Prostate gland (tissue), 2 donors: ENCODE measurements around the gene FHOD3. TPM values are rescaled to one million over a fixed set of nuclear protein-coding genes. Genes with fewer than 3 reads are reported as not detected.

ENCODE experiments used
- DNase-seq: peaks from one replicate; pipeline ENCODE4 v3.0.0-alpha.2; 2019; ENCODE audit warnings: low spot score
- H3K27ac ChIP-seq, 2 donors: fragments of 200-600 bp; sonication (generic); 2 replicates each; pipeline ENCODE4 v1.5.1; 2017 to 2019
- H3K27me3 ChIP-seq: fragments of 200-600 bp; sonication (generic); replicated peaks from 2 replicates; pipeline ENCODE4 v1.5.1; 2019; ENCODE audit not compliant: insufficient read depth
- H3K36me3 ChIP-seq, 2 donors: fragments of 200-600 bp; sonication (generic); 1 replicate in 1 of 2; 2 replicates in 1 of 2; pipeline versions ENCODE4 v1.5.1 to v1.8.1; 2017 to 2019
- H3K4me1 ChIP-seq: fragments of 200-600 bp; sonication (generic); replicated peaks from 2 replicates; pipeline ENCODE4 v1.5.1; 2019
- H3K4me3 ChIP-seq, 2 donors: fragments of 200-600 bp; sonication (generic); 2 replicates each; pipeline ENCODE4 v1.5.1; 2017 to 2019
- H3K9me3 ChIP-seq: fragments of 200-600 bp; sonication (generic); 2 replicates; pipeline ENCODE4 v1.5.1; 2017
- POLR2A ChIP-seq: fragments of 450-650 bp; IDR thresholded peaks from one replicate; pipeline ENCODE4 v1.6.1; 2016; ENCODE audit warnings: antibody characterized with exemption, mild to moderate bottlenecking
- POLR2AphosphoS5 ChIP-seq: sonication (generic); formaldehyde crosslinking; IDR thresholded peaks from one replicate; pipeline ENCODE4 v1.6.1; 2017; ENCODE audit warnings: antibody characterized with exemption
- WGBS: methylation state at CpG from one replicate; pipeline ENCODE4 v1.1.5; 2018; 5-methylcytosine and 5-hydroxymethylcytosine counted together
- intact Hi-C: fragments of 100-400 bp; cut with DNase I; formaldehyde crosslinking; loops from one replicate; pipeline ENCODE4 v1.14.2; 2022
- total RNA-seq, 2 donors: library from RNA; depleted of rRNA; stranded (reverse); fragments of >200 nt; gene quantifications; one replicate each; pipeline ENCODE4 v1.1.0, GENCODE V29; 2016
- TF ChIP-seq, protein P1 (sequence below), 4 experiments: fragments of 200-600 bp in 2 of 4; fragments of 450-650 bp in 2 of 4; sonication (generic) in 2 of 4; IDR thresholded peaks; 1 replicate in 3 of 4; 2 replicates in 1 of 4; pipeline ENCODE4 v1.5.1; 2016 to 2019; ENCODE audit warnings: antibody characterized with exemption in 4 of 4, mild to moderate bottlenecking in 2 of 4, moderate library complexity in 2 of 4

The FHOD3 gene
- total RNA-seq, 2 donors from 2014 or later: 25.1 to 52.5 TPM

DNA sequence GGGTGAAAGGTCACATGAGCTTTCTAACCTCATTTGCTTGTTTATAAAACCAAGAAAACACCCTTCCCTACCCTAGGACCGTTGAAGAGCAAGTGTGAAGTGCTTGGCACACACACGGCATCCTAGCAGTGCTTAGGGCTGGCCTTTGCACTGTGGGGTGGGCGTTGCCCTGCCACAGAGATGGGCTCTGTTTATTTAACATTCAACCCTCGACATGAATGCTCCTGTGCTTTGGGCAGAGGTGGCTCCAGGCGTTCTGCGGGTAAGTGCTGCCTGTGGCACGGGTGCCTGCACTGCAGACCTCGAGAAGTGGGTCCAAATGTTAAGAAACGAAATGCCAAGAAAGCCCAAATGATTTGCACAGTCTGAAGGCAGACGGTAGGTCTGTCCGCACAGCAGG is 170.1 kb downstream of the FHOD3 start:
- TF ChIP-seq, protein P1, sequence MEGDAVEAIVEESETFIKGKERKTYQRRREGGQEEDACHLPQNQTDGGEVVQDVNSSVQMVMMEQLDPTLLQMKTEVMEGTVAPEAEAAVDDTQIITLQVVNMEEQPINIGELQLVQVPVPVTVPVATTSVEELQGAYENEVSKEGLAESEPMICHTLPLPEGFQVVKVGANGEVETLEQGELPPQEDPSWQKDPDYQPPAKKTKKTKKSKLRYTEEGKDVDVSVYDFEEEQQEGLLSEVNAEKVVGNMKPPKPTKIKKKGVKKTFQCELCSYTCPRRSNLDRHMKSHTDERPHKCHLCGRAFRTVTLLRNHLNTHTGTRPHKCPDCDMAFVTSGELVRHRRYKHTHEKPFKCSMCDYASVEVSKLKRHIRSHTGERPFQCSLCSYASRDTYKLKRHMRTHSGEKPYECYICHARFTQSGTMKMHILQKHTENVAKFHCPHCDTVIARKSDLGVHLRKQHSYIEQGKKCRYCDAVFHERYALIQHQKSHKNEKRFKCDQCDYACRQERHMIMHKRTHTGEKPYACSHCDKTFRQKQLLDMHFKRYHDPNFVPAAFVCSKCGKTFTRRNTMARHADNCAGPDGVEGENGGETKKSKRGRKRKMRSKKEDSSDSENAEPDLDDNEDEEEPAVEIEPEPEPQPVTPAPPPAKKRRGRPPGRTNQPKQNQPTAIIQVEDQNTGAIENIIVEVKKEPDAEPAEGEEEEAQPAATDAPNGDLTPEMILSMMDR (IDR thresholded peaks at IDR 0.05): no peak
- TF ChIP-seq POLR2AphosphoS5 (no peak), POLR2A (no peak)
- Histone ChIP-seq H3K27me3 (no peaks in the 10 kb centered on the region), H3K36me3 (no peaks in the 10 kb centered on the region), H3K27ac (no peak overlapping the region), H3K4me1 (no peaks in the 10 kb centered on the region), H3K9me3 (no peaks in the 10 kb centered on the region), H3K4me3 (no peak overlapping the region)
- intact Hi-C loops: no loop called here
- DNase-seq: no peak
- WGBS: 80% methylated on average over 11 of the region's 11 CpGs

DNA sequence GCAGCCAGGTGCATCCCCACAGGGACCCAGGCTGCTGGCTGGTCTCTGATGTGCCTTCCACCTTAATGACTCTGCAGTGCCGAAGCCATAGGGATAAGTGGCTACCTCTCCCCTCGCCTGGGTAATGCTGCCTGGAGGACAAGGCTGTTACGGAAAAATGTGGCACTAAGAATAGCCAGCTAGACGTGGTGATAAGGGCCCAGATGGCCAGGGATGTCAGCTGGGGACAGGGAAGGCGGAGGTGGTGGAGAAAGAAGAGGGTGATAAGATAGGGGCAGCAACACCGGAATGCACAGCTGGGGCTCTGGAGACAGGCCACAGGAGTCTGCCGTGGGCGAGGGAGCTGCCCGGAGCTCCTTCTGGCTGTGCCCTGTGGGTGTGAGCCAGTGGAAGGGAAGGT is 170.6 kb downstream of the FHOD3 start:
- Histone ChIP-seq H3K4me3 (no peak overlapping the region), H3K27me3 (no peaks in the 10 kb centered on the region), H3K4me1 (no peaks in the 10 kb centered on the region), H3K36me3 (no peaks in the 10 kb centered on the region), H3K9me3 (no peaks in the 10 kb centered on the region), H3K27ac (no peak overlapping the region)
- WGBS: 80% methylated on average over 9 of the region's 9 CpGs
- no peak for DNase-seq
- no peak for TF ChIP-seq POLR2A
- no peak for TF ChIP-seq POLR2AphosphoS5
- TF ChIP-seq, protein P1 (IDR thresholded peaks at IDR 0.05): no peak
- intact Hi-C loops: no loop called here

DNA sequence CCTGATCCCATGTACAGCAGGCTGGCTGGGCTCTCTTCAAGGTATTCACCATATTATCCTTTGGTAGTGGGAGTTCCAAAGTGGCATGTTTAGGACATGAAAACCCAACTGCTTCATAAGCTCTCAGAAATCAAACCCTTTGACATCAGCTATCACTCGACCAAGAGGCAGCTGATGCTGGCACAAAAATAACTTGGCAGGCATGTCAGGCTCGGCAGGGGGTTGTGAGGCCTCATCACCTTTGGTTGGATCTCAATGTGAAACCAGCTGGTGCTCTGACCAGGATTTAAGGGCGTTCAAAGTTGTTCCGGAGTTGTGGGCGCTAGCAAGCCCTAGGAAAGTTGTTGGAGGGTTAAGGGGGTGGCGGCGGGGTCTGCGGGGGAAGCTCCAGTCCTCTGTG is 171.9 kb downstream of the FHOD3 start:
- H3K4me1 ChIP-seq: no peaks in the 10 kb centered on the region
- intact Hi-C loops: no loop called here
- no peaks in the 10 kb centered on the region for H3K36me3 ChIP-seq
- TF ChIP-seq, protein P1 (IDR thresholded peaks at IDR 0.05): no peak
- no peak for TF ChIP-seq POLR2A
- TF ChIP-seq POLR2AphosphoS5: no peak
- H3K4me3 ChIP-seq: no peak overlapping the region
- WGBS: 88% methylated on average over 8 of the region's 8 CpGs
- no peaks in the 10 kb centered on the region for H3K9me3 ChIP-seq
- DNase-seq: no peak
- no peaks in the 10 kb centered on the region for H3K27me3 ChIP-seq
- H3K27ac ChIP-seq: no peak overlapping the region

GRCh38 chr18:36470896-36471295 is 173.4 kb downstream of the FHOD3 start:
- H3K4me1 ChIP-seq: no peaks in the 10 kb centered on the region
- H3K9me3 ChIP-seq: no peaks in the 10 kb centered on the region
- TF ChIP-seq, protein P1 (IDR thresholded peaks at IDR 0.05): no peak
- TF ChIP-seq POLR2A: no peak
- TF ChIP-seq POLR2AphosphoS5: no peak
- intact Hi-C loops: no loop called here
- H3K27me3 ChIP-seq: no peaks in the 10 kb centered on the region
- 87% methylated on average over 7 of the region's 7 CpGs for WGBS
- no peaks in the 10 kb centered on the region for H3K36me3 ChIP-seq
- no peak overlapping the region for H3K4me3 ChIP-seq
- no peak overlapping the region for H3K27ac ChIP-seq
- no peak for DNase-seq

- intact Hi-C loops: no loop called here
- Histone ChIP-seq H3K9me3 (no peaks in the 10 kb centered on the region), H3K4me3 (no peak overlapping the region), H3K4me1 (no peaks in the 10 kb centered on the region), H3K36me3 (no peaks in the 10 kb centered on the region), H3K27me3 (no peaks in the 10 kb centered on the region), H3K27ac (no peak overlapping the region)
- 80% methylated on average over 5 of the region's 5 CpGs for WGBS
- TF ChIP-seq POLR2AphosphoS5: no peak
- TF ChIP-seq, protein P1 (IDR thresholded peaks at IDR 0.05): no peak
- no peak for TF ChIP-seq POLR2A
- DNase-seq: no peak
Observed at GRCh38 chr18:36471393-36471792, 173.9 kb downstream of the FHOD3 start.
